ENCODE data around the gene POLG2. TPM values are rescaled to one million over a fixed set of nuclear protein-coding genes. Genes with fewer than 3 reads are reported as not detected.
A peak's percentile ranks its signal among the peaks of the same experiment; 100 is the strongest.

Gene POLG2
- total and polyA plus RNA-seq, 9 of the 15 experiments (the other 6 are each of a cell fraction or from before 2014, with no cell fraction given) = 13.4 to 44.8 (median 37.0) TPM

DNA sequence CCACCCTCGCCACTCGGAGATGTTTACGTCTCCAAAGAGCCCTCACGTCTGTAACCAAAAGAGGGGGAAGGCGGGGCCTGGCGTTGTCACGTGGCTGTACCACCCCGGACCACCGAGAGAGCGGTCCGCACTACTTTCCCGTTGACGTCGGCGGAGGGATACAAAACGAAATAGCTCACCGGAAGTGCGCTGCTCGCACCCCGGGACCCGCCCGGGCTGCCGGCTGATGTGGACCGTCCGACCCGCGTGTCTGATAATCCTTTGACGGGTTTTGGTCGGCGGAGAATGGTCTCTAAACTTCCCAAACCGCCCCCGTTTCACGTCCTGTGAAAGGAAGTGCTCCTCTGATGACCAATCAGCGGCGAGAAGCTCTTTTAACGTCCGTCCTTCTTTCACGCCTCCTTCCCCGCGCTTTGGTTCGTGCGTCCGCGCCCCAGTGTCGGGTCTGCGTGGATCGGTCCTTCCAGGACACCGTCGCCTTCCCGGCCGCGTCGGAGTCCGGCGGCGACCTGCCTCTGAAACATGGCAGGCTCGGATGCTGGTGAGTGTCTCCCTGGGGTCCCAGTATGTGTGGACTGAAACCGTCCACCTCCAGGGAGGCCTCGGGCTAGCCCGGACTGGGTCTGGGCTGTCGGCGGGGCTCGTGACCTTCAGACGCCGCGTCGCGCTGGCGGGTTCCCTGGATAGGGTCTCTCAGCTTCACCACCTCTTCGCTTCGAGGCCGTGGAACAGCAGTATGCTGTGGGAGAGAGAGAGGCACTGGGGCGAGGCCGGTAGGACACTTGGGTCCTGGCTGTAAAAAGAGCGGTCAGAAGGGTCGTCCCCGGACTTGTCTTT, 9.9 kb upstream of the POLG2 start, which contains the start of gene CEP95 (continued):
- TF ChIP-seq, protein P1, sequence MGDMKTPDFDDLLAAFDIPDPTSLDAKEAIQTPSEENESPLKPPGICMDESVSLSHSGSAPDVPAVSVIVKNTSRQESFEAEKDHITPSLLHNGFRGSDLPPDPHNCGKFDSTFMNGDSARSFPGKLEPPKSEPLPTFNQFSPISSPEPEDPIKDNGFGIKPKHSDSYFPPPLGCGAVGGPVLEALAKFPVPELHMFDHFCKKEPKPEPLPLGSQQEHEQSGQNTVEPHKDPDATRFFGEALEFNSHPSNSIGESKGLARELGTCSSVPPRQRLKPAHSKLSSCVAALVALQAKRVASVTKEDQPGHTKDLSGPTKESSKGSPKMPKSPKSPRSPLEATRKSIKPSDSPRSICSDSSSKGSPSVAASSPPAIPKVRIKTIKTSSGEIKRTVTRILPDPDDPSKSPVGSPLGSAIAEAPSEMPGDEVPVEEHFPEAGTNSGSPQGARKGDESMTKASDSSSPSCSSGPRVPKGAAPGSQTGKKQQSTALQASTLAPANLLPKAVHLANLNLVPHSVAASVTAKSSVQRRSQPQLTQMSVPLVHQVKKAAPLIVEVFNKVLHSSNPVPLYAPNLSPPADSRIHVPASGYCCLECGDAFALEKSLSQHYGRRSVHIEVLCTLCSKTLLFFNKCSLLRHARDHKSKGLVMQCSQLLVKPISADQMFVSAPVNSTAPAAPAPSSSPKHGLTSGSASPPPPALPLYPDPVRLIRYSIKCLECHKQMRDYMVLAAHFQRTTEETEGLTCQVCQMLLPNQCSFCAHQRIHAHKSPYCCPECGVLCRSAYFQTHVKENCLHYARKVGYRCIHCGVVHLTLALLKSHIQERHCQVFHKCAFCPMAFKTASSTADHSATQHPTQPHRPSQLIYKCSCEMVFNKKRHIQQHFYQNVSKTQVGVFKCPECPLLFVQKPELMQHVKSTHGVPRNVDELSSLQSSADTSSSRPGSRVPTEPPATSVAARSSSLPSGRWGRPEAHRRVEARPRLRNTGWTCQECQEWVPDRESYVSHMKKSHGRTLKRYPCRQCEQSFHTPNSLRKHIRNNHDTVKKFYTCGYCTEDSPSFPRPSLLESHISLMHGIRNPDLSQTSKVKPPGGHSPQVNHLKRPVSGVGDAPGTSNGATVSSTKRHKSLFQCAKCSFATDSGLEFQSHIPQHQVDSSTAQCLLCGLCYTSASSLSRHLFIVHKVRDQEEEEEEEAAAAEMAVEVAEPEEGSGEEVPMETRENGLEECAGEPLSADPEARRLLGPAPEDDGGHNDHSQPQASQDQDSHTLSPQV (IDR thresholded peaks at IDR 0.05) = peak; percentile 27; the same call in 1 of the 2 replicates
- TF ChIP-seq, protein P2, sequence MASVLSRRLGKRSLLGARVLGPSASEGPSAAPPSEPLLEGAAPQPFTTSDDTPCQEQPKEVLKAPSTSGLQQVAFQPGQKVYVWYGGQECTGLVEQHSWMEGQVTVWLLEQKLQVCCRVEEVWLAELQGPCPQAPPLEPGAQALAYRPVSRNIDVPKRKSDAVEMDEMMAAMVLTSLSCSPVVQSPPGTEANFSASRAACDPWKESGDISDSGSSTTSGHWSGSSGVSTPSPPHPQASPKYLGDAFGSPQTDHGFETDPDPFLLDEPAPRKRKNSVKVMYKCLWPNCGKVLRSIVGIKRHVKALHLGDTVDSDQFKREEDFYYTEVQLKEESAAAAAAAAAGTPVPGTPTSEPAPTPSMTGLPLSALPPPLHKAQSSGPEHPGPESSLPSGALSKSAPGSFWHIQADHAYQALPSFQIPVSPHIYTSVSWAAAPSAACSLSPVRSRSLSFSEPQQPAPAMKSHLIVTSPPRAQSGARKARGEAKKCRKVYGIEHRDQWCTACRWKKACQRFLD (CRISPR knock-in tag; IDR thresholded peaks at IDR 0.05) = peak; percentile 35; the same call in 1 of the 2 replicates
- TF ChIP-seq BRD4 (IDR thresholded peaks at IDR 0.05) (peak; percentile 9; the same call in 1 of the 2 replicates), ILF3 (IDR thresholded peaks at IDR 0.05; ENCODE audit: borderline replicate concordance) (no peak), ZNF121 (CRISPR knock-in tag; conservative IDR thresholded peaks at IDR 0.05) (no peak), PPARD (CRISPR knock-in tag; IDR thresholded peaks at IDR 0.05) (no peak), TCF7 (IDR thresholded peaks at IDR 0.05; ENCODE audit: borderline replicate concordance) (peak; percentile 22; the same call in 1 of the 2 replicates), RB1 (IDR thresholded peaks at IDR 0.05; ENCODE audit: low read depth) (peak; percentile 41; the same call in 1 of the 2 replicates), SIN3A (IDR thresholded peaks at IDR 0.05; ENCODE audit: borderline replicate concordance in 2 of 2, control insufficient read depth in 1 of 2, low read depth in 2 of 2, low read length in 2 of 2) (peak; percentile 24 to 91; a peak in 2 of 4 replicates), ZFP36 (IDR thresholded peaks at IDR 0.05; ENCODE audit: low read depth, low read length, partially characterized antibody) (no peak), RBM15 (IDR thresholded peaks at IDR 0.05; ENCODE audit: insufficient read depth, low read length) (no peak), CREB1 (IDR thresholded peaks at IDR 0.05) (peak; percentile 79), CREB1 (CRISPR knock-in tag; IDR thresholded peaks at IDR 0.05) (peak; percentile 85), HLTF (IDR thresholded peaks at IDR 0.05) (peak; percentile 56; the same call in 1 of the 2 replicates)
- TF ChIP-seq, protein P3, sequence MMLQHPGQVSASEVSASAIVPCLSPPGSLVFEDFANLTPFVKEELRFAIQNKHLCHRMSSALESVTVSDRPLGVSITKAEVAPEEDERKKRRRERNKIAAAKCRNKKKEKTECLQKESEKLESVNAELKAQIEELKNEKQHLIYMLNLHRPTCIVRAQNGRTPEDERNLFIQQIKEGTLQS (IDR thresholded peaks at IDR 0.05) = 0 out of 2 replicates have a peak, but pooled peaks have one; percentile 26
- TF ChIP-seq, protein P3 (CRISPR knock-in tag; conservative IDR thresholded peaks at IDR 0.05) = no peak
- TF ChIP-seq, protein P4, sequence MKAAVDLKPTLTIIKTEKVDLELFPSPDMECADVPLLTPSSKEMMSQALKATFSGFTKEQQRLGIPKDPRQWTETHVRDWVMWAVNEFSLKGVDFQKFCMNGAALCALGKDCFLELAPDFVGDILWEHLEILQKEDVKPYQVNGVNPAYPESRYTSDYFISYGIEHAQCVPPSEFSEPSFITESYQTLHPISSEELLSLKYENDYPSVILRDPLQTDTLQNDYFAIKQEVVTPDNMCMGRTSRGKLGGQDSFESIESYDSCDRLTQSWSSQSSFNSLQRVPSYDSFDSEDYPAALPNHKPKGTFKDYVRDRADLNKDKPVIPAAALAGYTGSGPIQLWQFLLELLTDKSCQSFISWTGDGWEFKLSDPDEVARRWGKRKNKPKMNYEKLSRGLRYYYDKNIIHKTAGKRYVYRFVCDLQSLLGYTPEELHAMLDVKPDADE (conservative IDR thresholded peaks at IDR 0.05; ENCODE audit: control insufficient read depth, low read depth, low read length) = peak; percentile 98
- TF ChIP-seq, protein P5, sequence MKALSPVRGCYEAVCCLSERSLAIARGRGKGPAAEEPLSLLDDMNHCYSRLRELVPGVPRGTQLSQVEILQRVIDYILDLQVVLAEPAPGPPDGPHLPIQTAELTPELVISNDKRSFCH (CRISPR knock-in tag; IDR thresholded peaks at IDR 0.05) = no peak
- TF ChIP-seq, protein P5 (tag; IDR thresholded peaks at IDR 0.05) = peak; percentile 50; the same call in 1 of the 2 replicates
